GM18909 (cell line): Measurements from ENCODE around the gene UQCC2.

ENCODE experiments used
- ATAC-seq: cut with Tn5 transposase; IDR thresholded peaks from one replicate; pipeline ENCODE4 v1.9.1; 2021; ENCODE audit warnings: mild to moderate bottlenecking; ENCODE audit not compliant: unreplicated experiment, poor library complexity

The UQCC2 gene

DNA sequence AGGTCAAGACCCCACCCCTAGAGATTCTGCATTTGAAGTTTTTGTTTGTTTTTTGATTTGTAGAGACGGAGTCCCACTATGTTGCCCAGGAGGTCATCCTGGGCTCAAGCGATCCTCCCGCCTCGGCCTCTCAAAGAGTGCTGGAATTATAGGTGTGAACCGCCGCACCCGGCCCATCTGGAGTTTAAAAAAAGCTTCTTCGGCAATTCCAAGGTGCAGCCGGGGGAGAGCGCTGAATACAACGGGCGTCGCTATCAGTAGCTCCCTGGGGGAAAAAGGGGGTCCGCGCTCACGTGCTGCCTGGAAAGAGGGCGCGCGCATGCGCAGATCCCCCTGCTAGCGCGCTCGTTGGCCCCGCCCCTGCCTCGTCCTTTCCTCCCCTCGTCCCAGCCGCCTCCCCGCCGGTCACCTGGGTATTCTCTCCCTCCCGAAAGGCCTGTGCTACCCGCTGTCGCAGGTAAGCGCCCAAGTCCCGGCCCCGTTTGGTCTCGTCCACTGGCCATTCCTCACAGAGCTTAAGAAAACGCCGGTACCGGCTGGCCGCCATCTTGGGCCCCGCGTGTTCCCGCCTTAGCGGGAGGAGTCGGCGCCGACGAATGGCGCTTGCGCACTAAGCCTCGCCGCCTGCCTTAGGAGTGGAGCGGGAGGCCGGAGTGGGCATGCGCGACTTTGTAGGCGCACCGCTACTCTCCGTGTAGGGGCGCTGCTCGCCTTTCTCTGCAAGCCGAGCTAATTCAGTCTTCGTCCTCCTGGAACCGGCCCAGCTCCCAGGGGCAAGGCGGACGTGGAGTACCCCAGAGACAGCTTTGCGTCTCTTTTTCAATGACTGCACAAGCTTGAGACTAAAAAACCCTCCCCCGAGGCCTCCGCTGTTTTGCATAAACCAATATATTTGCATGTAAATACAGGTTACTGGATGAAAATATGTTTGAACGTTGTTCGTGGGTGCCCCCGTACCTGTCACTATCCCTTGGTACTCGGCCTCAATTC lies at the start of gene UQCC2:
Gene UQCC2, minus strand, starts transcription at position 561 of the 990 bp plus-strand sequence. Its CDS starts 14 bp downstream, at position 547.
- peak; percentile 90 for ATAC-seq

GRCh38 chr6:33759887-33760629 lies 48.6 kb upstream of the UQCC2 start:
- no peak for ATAC-seq

DNA sequence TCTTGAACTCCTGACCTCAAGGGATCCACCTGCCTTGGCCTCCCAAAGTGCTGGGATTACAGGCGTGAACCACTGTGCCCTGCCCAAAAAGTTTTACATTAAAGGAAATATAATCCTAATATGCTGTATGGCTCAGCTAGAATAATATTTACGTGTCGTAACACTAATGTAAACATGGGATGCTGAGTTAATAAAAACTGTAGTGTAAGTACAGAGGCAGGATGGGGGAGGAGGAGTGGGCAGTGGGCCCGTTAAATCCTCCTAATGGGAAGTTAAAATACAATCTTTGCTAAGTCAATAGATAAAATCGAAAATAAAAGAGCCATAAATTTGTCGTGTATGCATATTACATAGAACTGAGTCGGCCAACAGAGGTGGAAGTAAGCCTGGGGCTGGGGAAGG lies 47.3 kb upstream of the UQCC2 start:
- no peak for ATAC-seq

- no peak for ATAC-seq
Measured at GRCh38 chr6:33757906-33758305, 46.4 kb upstream of the UQCC2 start.

- ATAC-seq = no peak
Measured at GRCh38 chr6:33757113-33757512, 45.6 kb upstream of the UQCC2 start.

DNA sequence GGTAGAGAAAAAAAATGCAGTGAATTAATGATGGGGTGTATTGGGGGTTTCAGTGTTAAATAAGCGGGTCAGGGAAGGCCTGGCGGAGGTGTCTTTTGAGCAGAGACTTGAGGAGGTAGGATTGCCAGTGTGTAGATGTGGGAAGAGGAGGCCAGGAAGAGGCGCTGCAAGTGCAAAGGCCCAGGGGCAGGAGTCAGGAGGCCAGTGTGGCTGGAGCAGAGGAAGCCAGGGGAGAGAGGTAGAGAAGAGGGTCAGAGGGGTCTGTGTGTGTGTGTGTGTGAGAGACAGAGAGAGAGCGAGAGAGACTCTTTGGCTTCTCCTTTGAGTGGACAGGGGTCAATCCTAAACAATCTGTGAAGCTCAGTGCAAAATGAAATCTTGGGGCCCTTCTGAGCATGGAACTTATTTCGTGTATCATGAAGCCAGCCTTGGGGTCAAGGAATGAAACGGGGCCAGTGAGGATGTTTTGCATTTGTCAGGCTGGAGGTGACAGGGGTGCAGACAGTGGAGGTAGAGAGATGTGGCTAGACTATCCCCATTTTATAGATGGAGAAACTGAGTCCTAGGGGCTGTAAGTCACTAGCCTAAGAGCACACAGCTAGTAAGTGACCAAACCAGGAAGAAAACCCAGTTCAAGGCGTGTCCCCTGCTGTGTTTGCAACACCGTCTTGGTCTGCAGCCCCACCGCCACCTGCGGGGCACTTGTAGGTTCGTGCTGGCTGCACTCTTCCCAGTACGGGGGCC lies 44.9 kb upstream of the UQCC2 start:
- no peak for ATAC-seq

- ATAC-seq = no peak
Measured at GRCh38 chr6:33755070-33755869, 43.8 kb upstream of the UQCC2 start.

- no peak for ATAC-seq
Measured at GRCh38 chr6:33754222-33754621, 42.7 kb upstream of the UQCC2 start.

GRCh38 chr6:33752646-33753015 lies 41.1 kb upstream of the UQCC2 start:
- ATAC-seq = no peak

DNA sequence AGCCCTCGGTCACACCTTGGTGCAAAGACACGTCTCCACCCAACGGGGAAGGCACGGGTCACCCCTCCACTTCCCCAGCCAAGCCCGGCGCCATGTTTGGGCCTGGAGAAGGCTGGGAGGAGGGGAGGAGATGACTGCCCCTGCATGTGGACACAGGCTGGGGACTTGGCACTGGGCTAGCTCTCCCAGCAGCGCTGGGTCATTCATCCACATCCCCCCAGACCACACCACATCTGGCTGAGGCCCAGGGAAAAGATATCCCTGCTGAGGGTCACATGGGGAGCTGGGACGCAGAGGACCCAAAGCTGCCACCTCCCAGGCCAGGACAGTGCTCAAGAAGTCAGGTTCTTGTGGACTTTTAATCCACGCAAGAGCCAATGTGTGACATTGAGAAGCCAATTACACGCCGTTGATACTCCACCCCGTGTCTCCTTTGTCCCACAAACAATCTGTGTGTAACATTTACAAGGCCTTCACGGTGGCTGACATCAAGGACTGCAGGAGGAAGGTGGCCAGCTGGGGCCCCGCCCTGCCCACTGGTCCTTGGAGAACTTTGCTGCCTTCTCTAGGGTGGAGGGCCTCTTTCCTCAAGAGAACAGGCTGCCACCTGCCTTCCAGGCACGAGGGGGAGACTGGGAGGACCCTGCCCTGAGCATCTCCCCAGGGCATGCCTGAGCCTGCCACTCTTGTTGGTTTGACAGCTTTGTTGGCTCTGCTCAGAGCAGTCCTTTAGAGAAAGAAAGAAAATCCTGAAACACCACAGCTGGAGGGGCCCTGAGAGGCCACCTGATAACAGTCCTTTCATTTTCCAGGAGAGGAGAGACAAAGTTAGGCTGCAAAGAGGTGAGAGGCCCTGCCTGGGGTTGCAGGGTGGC lies 40.5 kb upstream of the UQCC2 start:
- no peak for ATAC-seq

DNA sequence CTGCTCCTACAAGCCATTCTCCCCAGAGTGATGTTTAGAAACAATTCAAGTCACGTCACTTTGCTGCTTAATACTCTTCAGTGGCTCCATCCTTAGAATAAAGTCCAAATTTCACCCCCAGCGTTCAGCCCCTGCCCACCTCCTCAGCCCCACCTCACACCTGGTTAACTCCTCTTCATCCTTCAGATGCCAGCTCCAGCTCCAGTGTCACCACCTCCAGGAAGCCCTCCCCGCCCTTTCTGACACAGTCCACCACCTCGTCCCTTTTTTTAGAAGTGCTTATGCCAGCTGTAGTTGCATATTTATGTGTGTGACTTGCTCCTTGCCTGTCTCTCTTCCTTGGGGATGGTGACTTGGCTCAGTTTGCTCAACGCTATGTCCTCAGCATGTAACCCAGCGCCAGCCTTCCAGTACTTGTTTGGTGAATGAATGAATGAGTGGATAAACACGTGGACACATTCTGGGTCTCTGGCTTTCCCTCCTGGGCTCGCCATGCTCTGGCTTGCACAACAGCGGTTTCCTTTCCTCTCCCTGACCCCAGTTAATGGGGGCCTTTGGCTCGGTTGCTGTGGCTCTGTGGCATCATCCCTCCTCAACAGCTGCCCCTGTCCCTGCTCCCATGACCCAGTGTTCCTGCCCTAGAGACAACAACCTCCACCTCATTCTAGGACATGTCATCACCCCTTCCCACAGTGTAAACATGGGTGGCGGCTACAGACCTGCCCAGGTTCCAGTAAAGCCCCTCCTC lies 38.9 kb upstream of the UQCC2 start:
- no peak for ATAC-seq

DNA sequence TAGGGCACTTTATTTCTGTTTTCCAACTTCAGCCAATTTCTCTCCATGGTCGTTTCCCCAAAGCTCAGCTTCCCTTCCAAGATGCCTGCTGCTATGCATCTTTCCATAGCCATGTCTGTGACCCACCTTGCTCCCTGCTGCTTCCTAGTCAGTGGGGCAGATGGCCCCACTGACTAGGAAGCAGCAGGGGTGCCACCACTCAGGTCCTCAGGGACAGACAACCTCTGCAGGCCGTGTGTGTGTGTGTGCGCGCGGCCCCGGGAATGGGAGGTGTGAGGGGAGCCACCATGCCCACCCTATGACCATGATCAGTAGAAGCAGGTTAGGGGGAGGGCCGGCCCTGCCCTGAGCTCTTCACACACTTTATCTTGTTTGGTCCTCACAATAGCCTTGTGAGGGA lies 37.9 kb upstream of the UQCC2 start:
- no peak for ATAC-seq

GRCh38 chr6:33748841-33749240 lies 37.3 kb upstream of the UQCC2 start:
- ATAC-seq = no peak

- no peak for ATAC-seq
Measured at GRCh38 chr6:33747823-33748222, 36.3 kb upstream of the UQCC2 start.

- no peak for ATAC-seq
Measured at GRCh38 chr6:33746651-33747100, 35.2 kb upstream of the UQCC2 start, which contains the start of gene IP6K3. Gene IP6K3, minus strand, starts transcription at chr6:33746905. Its CDS starts 11,429 bp downstream, at chr6:33735476.

GRCh38 chr6:33746036-33746600 lies 34.6 kb upstream of the UQCC2 start:
- no peak for ATAC-seq

GRCh38 chr6:33745548-33745947 lies 34.0 kb upstream of the UQCC2 start:
- ATAC-seq = no peak
